ENCODE measurements around the gene UBE2QL1. TPM values are rescaled to one million over a fixed set of nuclear protein-coding genes. Genes with fewer than 3 reads are reported as not detected.

The UBE2QL1 gene, protein sequence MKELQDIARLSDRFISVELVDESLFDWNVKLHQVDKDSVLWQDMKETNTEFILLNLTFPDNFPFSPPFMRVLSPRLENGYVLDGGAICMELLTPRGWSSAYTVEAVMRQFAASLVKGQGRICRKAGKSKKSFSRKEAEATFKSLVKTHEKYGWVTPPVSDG
- not detected for total RNA-seq

DNA sequence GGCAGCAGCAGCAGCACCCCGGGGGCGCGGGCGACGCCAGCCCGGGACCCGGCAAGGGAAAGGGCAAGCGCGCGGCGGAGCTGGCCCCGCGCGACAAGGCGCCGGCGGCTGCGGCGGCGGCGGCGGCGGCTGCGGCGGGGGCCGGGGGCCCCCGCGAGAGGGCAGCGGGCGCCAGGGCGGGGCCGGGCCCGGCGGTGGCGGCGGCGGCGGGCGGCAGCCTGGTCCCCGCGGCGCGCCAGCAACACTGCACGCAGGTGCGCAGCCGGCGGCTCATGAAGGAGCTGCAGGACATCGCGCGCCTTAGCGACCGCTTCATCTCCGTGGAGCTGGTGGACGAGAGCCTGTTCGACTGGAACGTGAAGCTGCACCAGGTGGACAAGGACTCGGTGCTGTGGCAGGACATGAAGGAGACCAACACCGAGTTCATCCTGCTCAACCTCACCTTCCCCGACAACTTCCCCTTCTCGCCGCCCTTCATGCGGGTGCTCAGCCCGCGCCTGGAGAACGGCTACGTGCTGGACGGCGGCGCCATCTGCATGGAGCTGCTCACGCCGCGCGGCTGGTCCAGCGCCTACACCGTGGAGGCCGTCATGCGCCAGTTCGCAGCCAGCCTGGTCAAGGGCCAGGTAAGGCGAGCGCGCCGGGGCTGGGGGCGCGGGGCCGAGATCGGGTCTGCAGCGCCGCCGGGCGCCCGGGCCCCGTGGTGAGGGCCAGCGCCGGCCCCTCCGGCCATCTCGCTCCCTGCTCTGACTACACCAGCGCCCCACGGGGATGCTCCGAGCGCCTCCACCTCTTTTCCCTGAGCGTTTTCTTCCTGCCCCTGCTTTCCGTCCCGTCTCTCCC is at the start of gene UBE2QL1:
UBE2QL1 (plus strand) TSS at position 238 of the 843 bp plus-strand sequence; CDS start at position 273, 35 bp downstream.
- ChIA-PET CTCF (interaction anchor here (0.8 kb wide), 1 partner anchor 158 kb away, joined by 3 read pairs; no protein-coding TSS in a partner anchor), POLR2A (no interaction called here)
- Mint-ChIP-seq H3K9me3 (ENCODE audit: insufficient read depth) (no peaks in the 10 kb centered on the region), H3K27ac (no peak within 1 kb of the TSS), H3K36me3 (ENCODE audit: low read depth) (no peaks in the 10 kb centered on the region), H3K27me3 (ENCODE audit: low read depth) (peaks cover 42% of the 10 kb centered on the region), H3K4me1 (ENCODE audit: low read depth) (peaks cover 2% of the 10 kb centered on the region), H3K4me3 (peak within 1 kb of the TSS; percentile 39)
- DNase-seq, result no peak
- peak; percentile 35 for ATAC-seq

DNA sequence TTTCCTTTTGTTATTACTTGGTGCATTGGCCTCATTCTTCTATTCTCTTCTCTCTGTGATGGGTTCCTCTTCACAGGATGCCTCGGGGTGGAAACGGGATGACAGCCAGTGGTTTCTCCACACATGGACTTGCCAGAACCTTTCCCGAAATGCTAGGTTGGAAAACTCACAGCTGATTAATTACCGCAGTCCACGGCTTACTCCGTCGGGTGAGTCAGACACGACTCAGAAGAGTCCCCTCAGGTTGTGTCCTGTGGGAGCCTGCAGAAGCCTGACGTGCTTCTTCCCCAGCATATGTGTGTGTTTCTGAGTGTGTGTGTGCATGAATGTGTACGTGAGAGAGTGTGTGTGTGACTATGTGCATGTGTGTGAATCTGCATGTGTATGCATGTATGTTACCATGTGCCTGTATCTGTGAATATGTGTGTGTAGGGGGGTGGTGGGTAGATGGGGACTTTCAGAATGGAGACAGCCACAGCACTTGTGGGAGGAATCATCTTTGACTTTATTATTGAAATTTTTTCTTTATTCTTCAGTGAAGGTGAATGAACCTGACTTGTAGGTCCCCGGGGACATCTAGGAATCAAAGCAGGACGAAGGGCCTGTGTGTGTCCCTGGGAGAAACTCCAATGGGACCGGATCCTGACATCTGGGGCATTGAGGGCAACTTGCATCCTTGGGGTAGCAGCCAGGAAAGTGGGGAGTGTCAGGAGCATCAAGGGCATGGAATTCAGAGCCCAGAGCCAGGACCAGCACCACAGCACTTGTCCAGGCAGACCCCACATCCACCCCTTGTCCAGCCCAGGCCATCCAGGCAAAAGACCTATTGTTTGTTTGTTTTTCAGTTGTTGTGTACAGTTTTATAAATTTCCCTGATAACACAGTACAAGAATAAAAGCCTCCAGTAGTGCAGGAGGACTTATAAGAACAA is 48.4 kb upstream of the UBE2QL1 start:
- Mint-ChIP-seq H3K36me3 (ENCODE audit: low read depth) (no peaks in the 10 kb centered on the region), H3K4me3 (no peak overlapping the region), H3K27me3 (ENCODE audit: low read depth) (peaks cover 9% of the 10 kb centered on the region), H3K9me3 (ENCODE audit: insufficient read depth) (no peaks in the 10 kb centered on the region), H3K27ac (no peak overlapping the region), H3K4me1 (ENCODE audit: low read depth) (no peaks in the 10 kb centered on the region)
- ATAC-seq, result no peak
- ChIA-PET POLR2A (no interaction called here), CTCF (no interaction called here)
- DNase-seq, result no peak

DNA sequence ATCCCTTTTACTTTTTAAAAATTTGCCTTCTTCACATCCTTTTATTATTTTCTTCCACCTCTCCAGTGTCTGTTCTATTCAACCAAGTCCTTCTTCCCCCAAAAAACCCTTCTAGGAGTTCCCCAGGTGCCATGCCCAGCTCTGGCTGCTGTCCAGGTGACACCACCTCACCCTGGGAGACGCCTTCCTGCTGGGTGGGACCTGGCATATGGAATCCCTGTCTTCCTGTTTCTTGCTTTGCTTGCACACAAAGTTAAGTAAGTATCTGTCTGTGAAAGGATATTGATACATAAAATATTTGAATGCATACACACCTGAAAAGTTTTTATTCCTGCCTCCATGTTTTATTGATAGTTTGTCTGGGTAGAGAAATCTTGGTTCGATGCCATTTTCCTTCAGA is 47.2 kb upstream of the UBE2QL1 start:
- Mint-ChIP-seq H3K27me3 (ENCODE audit: low read depth) (peaks cover 11% of the 10 kb centered on the region), H3K27ac (no peak overlapping the region), H3K4me3 (no peak overlapping the region), H3K36me3 (ENCODE audit: low read depth) (no peaks in the 10 kb centered on the region), H3K9me3 (ENCODE audit: insufficient read depth) (no peaks in the 10 kb centered on the region), H3K4me1 (ENCODE audit: low read depth) (no peaks in the 10 kb centered on the region)
- DNase-seq (no peak), ATAC-seq (no peak)
- CTCF ChIA-PET, result no interaction called here
- POLR2A ChIA-PET, result no interaction called here

DNA sequence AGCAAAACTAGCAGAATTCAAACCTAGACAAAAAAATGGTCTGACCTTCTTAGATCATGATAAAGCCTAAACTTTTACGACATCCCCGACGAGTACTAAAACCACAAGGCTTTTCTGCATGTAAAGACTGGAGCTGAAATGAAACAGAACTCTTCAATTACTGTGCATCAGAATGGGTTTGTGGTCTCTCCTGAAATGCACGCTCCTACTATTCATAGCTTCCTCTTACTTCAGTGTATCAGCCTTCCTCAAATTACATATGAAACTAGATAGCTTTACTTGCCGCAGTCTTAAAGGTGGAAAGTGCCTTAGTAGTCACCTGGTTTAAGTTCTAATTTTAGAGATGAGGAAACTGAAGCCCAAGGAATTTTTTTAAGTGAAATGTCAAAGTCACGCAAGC is 45.7 kb upstream of the UBE2QL1 start:
- no peaks in the 10 kb centered on the region for H3K36me3 Mint-ChIP-seq (ENCODE audit: low read depth)
- ChIA-PET POLR2A (no interaction called here), CTCF (interaction anchor here (0.8 kb wide), 1 partner anchor 13 kb away, joined by 3 read pairs; no protein-coding TSS in a partner anchor)
- ATAC-seq (no peak), DNase-seq (no peak)
- no peak overlapping the region for H3K4me3 Mint-ChIP-seq
- H3K9me3 Mint-ChIP-seq (ENCODE audit: insufficient read depth), result no peaks in the 10 kb centered on the region
- H3K27me3 Mint-ChIP-seq (ENCODE audit: low read depth), result peaks cover 11% of the 10 kb centered on the region
- H3K27ac Mint-ChIP-seq, result no peak overlapping the region
- no peaks in the 10 kb centered on the region for H3K4me1 Mint-ChIP-seq (ENCODE audit: low read depth)

DNA sequence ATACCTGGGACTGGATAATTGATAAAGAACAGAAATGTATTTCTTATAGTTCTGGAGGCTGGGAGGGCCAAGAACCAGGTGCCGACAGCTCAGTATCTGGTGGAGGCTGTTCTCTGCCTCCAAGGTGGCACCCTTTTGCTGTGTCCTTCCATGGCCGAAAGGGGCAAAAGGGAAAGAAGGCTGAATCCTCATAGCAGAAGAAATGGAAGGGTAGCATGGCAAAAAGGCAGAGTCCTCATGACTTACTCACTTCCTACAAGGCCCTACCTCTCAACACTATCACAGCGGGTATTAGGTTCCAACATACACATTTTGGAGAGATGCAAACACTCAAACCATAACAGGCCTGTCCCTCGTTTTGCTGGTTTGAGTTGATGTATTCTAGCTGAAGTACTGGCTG is 45.2 kb upstream of the UBE2QL1 start:
- ATAC-seq (no peak), DNase-seq (no peak)
- Mint-ChIP-seq H3K36me3 (ENCODE audit: low read depth) (no peaks in the 10 kb centered on the region), H3K27me3 (ENCODE audit: low read depth) (peaks cover 11% of the 10 kb centered on the region), H3K4me1 (ENCODE audit: low read depth) (no peaks in the 10 kb centered on the region), H3K9me3 (ENCODE audit: insufficient read depth) (no peaks in the 10 kb centered on the region), H3K4me3 (no peak overlapping the region), H3K27ac (no peak overlapping the region)
- ChIA-PET CTCF (interaction anchor here (0.8 kb wide), 1 partner anchor 14 kb away, joined by 3 read pairs; no protein-coding TSS in a partner anchor), POLR2A (no interaction called here)

DNA sequence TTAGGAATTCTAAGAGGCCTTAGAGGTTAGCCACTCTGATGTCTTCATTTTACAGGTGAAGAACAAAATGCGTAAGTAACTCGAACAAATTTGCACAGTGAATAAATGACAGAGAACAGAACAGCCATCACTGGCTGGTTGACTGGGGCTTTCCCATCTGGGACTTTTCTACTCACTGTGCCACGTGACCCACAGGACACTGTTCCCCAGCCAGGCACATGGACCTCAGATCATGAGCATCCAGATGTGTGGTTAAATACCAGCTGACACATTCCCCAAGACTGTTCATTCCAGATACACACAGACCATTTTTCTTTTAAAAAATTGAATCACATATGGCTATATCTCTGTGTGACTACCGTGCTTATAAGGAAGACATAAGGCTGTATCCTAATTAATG is 44.5 kb upstream of the UBE2QL1 start:
- H3K27ac Mint-ChIP-seq, result no peak overlapping the region
- H3K4me1 Mint-ChIP-seq (ENCODE audit: low read depth), result no peaks in the 10 kb centered on the region
- no peaks in the 10 kb centered on the region for H3K9me3 Mint-ChIP-seq (ENCODE audit: insufficient read depth)
- no peak overlapping the region for H3K4me3 Mint-ChIP-seq
- DNase-seq (no peak), ATAC-seq (no peak)
- peaks cover 11% of the 10 kb centered on the region for H3K27me3 Mint-ChIP-seq (ENCODE audit: low read depth)
- ChIA-PET POLR2A (no interaction called here), CTCF (no interaction called here)
- H3K36me3 Mint-ChIP-seq (ENCODE audit: low read depth), result no peaks in the 10 kb centered on the region

DNA sequence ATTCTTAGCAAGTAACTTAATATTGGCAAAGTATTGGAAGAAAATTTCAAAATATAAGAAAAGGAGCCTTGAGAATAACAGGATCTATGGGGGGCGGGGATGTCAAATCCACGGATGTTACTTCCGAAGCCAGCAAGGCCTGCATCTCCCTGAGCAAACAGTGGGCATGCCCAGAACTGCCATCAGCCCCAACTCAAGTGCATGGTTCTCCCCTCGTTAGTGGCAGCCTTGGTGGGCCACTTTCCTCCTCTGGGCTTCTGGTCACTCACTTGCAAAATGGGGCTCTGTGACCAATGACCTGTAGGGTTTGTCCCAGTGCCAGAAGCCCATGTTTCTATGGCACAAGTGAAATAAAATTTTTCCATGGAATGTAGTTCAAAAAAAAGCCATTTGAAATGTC is 43.1 kb upstream of the UBE2QL1 start:
- no peak for ATAC-seq

DNA sequence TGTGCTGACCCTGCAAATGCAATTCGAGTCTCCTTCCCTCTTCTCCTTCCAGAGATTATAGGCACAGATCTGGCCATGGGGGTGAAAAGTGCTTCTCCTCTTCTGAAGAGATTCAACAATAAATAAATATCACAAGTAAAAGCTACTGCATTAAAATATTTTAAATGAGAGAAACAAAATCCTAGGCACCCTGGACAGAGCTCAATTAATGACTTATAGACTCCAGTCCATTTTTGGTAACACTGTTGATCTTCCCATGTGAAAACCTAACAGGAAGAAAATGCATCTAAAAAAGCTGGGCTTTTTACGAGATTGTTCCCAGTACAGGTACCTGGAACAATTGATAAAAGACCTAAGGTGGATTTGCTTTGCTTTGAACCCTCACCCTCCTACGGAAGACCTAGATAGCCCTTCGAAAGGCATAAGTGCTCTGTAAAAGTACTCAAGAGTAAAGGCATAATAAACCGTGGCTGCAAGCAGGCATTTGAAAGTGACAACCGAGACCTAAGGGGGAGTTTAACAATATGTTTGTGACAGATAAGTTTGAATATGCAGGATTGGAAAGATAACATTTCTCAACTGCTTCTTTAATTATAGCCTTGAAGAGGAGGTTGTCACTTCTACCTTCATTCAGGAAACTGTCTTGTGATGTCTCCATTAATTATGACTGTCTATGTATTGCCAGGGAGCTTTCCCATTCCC is 41.0 kb upstream of the UBE2QL1 start:
- POLR2A ChIA-PET, result no interaction called here
- DNase-seq (no peak), ATAC-seq (no peak)
- Mint-ChIP-seq H3K27ac (no peak overlapping the region), H3K36me3 (ENCODE audit: low read depth) (no peaks in the 10 kb centered on the region), H3K4me1 (ENCODE audit: low read depth) (no peaks in the 10 kb centered on the region), H3K4me3 (no peak overlapping the region), H3K27me3 (ENCODE audit: low read depth) (peaks cover 2% of the 10 kb centered on the region), H3K9me3 (ENCODE audit: insufficient read depth) (no peaks in the 10 kb centered on the region)
- CTCF ChIA-PET, result interaction anchor here (1.5 kb wide), 1 partner anchor 13 kb away, joined by 3 read pairs; no protein-coding TSS in a partner anchor

More for the DNA sequence above, 43.1 kb upstream of the UBE2QL1 start:
- no peak for DNase-seq
- ChIA-PET POLR2A (no interaction called here), CTCF (no interaction called here)
- Mint-ChIP-seq H3K27ac (no peak overlapping the region), H3K9me3 (ENCODE audit: insufficient read depth) (no peaks in the 10 kb centered on the region), H3K4me3 (no peak overlapping the region), H3K4me1 (ENCODE audit: low read depth) (no peaks in the 10 kb centered on the region), H3K27me3 (ENCODE audit: low read depth) (peaks cover 9% of the 10 kb centered on the region), H3K36me3 (ENCODE audit: low read depth) (no peaks in the 10 kb centered on the region)

DNA sequence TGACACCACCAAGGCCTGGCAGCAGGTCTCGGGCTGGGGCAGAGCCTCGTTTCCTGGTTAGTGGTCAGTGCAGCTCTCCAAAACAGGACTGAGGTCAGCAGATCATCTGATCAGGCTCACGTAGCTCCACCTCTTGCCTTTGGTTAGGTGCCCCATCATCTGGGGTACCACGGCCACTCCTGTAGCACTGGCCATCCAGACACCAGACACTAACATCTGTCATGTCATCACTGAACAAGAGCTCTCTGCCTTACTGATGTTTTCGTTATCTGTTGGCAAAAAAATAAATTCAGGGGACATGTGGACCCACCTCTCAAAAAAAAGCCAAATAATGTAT is 40.4 kb upstream of the UBE2QL1 start:
- no peaks in the 10 kb centered on the region for H3K9me3 Mint-ChIP-seq (ENCODE audit: insufficient read depth)
- ChIA-PET POLR2A (no interaction called here), CTCF (no interaction called here)
- H3K36me3 Mint-ChIP-seq (ENCODE audit: low read depth), result no peaks in the 10 kb centered on the region
- no peak for DNase-seq
- H3K4me1 Mint-ChIP-seq (ENCODE audit: low read depth), result no peaks in the 10 kb centered on the region
- no peak for ATAC-seq
- peaks cover 2% of the 10 kb centered on the region for H3K27me3 Mint-ChIP-seq (ENCODE audit: low read depth)
- H3K4me3 Mint-ChIP-seq, result no peak overlapping the region
- H3K27ac Mint-ChIP-seq, result no peak overlapping the region

DNA sequence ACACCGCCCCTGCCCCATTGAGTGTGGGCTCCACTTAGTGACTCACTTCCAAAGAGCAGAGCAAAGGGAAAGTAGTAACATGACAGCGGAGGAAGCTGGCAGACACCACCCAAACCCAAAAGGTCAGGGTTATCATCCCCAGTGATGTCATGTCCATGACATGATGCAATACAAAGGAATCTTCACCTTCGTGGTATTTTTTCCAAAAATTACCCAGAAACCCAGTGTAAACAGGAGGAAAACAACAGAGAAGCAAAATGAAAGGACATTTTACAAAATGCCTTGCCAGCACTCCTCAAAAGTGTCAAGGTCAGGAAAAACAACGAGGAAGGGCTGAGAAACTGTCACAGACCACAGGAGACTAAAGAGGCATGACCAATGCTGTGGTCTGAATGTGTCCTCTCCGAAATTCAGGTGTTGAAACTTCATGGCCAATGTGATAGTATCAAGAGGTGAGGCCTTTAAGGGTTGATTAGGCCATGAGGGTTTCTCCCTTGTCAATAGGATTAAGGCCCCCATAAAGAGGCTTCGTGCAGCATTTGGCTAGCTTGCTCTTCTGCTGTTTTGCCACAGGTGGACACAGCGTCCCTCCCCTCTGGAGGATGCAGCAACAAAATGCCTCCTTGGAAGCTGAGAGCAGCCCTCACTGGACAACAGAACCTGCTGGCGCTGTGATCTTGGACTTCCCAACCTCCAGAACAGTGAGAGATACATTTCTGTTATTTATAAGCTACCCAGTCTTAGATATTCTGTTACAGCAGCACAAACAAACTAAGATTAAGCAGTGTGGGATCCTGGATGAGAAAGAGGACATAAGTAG is 39.8 kb upstream of the UBE2QL1 start:
- DNase-seq, result no peak
- CTCF ChIA-PET, result no interaction called here
- H3K9me3 Mint-ChIP-seq (ENCODE audit: insufficient read depth), result no peaks in the 10 kb centered on the region
- H3K27ac Mint-ChIP-seq, result no peak overlapping the region
- H3K4me3 Mint-ChIP-seq, result no peak overlapping the region
- POLR2A ChIA-PET, result no interaction called here
- no peaks in the 10 kb centered on the region for H3K4me1 Mint-ChIP-seq (ENCODE audit: low read depth)
- no peaks in the 10 kb centered on the region for H3K36me3 Mint-ChIP-seq (ENCODE audit: low read depth)
- H3K27me3 Mint-ChIP-seq (ENCODE audit: low read depth), result peaks cover 2% of the 10 kb centered on the region
- no peak for ATAC-seq

DNA sequence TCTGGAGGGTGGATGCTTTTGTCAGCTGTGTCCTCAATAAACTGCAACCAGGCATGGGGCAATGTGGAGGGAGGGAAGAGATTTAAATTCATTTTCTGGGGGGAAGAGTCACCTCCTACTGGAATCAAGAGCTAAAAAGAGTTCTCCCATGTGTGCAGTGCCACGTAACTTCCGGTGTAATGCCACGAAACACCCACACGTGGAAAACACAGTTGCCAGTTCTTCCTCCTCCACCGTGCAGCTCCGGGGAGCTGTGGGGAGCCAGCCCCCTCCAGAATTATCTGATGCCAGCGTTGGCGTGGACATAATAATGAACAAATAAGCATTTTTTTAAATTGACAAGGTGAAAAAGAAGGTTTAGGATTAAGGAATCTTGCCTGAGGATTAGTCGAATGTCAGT is 38.2 kb upstream of the UBE2QL1 start:
- Mint-ChIP-seq H3K36me3 (ENCODE audit: low read depth) (no peaks in the 10 kb centered on the region), H3K9me3 (ENCODE audit: insufficient read depth) (no peaks in the 10 kb centered on the region), H3K27me3 (ENCODE audit: low read depth) (peaks cover 5% of the 10 kb centered on the region), H3K4me3 (no peak overlapping the region), H3K4me1 (ENCODE audit: low read depth) (no peaks in the 10 kb centered on the region), H3K27ac (no peak overlapping the region)
- ChIA-PET CTCF (no interaction called here), POLR2A (no interaction called here)
- no peak for DNase-seq
- no peak for ATAC-seq
